Measurements from ENCODE around the gene CRYGD.

CRYGD gene

DNA sequence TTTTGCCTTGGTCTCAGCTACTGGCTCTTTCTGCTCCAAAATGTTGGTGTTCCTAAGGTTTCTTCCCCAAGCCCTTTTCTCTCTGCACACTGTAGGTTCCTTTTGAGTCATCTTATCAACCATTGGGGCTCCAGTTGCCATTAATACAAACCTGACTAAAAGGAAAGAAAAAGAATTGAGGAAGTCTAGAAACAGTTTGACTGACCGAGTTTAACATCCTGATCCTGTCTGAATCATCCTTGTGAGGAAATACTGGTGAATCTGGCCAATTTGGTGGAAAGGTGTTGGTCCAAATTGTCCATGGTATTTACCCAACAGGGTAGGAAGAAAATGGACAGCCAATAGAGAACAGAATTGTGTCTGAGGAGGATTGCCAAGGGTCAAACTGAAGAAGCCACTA, 38.3 kb downstream of the CRYGD start:
- TF ChIP-seq TOX (CRISPR knock-in tag; IDR thresholded peaks at IDR 0.05; ENCODE audit: borderline replicate concordance) (no peak), ESRRG (CRISPR knock-in tag; IDR thresholded peaks at IDR 0.05) (no peak), TCF4 (CRISPR knock-in tag; IDR thresholded peaks at IDR 0.05; ENCODE audit: borderline replicate concordance) (no peak), ARNTL (CRISPR knock-in tag; IDR thresholded peaks at IDR 0.05; ENCODE audit: borderline replicate concordance, low read depth) (no peak), ZFP3 (CRISPR knock-in tag; IDR thresholded peaks at IDR 0.05) (no peak), PPARA (CRISPR knock-in tag; IDR thresholded peaks at IDR 0.05; ENCODE audit: borderline replicate concordance) (no peak), ZNF8 (CRISPR knock-in tag; IDR thresholded peaks at IDR 0.05) (no peak), ZFP30 (CRISPR knock-in tag; IDR thresholded peaks at IDR 0.05) (no peak), BACH2 (CRISPR knock-in tag; IDR thresholded peaks at IDR 0.05; ENCODE audit: borderline replicate concordance) (no peak), SNAI2 (CRISPR knock-in tag; IDR thresholded peaks at IDR 0.05) (no peak), OSR1 (CRISPR knock-in tag; IDR thresholded peaks at IDR 0.05) (no peak), GLIS3 (CRISPR knock-in tag; IDR thresholded peaks at IDR 0.05) (no peak)
- TF ChIP-seq, protein P1, sequence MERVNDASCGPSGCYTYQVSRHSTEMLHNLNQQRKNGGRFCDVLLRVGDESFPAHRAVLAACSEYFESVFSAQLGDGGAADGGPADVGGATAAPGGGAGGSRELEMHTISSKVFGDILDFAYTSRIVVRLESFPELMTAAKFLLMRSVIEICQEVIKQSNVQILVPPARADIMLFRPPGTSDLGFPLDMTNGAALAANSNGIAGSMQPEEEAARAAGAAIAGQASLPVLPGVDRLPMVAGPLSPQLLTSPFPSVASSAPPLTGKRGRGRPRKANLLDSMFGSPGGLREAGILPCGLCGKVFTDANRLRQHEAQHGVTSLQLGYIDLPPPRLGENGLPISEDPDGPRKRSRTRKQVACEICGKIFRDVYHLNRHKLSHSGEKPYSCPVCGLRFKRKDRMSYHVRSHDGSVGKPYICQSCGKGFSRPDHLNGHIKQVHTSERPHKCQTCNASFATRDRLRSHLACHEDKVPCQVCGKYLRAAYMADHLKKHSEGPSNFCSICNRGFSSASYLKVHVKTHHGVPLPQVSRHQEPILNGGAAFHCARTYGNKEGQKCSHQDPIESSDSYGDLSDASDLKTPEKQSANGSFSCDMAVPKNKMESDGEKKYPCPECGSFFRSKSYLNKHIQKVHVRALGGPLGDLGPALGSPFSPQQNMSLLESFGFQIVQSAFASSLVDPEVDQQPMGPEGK (CRISPR knock-in tag; IDR thresholded peaks at IDR 0.05; ENCODE audit: borderline replicate concordance): no peak
- TF ChIP-seq, protein P2, sequence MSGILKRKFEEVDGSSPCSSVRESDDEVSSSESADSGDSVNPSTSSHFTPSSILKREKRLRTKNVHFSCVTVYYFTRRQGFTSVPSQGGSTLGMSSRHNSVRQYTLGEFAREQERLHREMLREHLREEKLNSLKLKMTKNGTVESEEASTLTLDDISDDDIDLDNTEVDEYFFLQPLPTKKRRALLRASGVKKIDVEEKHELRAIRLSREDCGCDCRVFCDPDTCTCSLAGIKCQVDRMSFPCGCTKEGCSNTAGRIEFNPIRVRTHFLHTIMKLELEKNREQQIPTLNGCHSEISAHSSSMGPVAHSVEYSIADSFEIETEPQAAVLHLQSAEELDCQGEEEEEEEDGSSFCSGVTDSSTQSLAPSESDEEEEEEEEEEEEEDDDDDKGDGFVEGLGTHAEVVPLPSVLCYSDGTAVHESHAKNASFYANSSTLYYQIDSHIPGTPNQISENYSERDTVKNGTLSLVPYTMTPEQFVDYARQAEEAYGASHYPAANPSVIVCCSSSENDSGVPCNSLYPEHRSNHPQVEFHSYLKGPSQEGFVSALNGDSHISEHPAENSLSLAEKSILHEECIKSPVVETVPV (CRISPR knock-in tag; IDR thresholded peaks at IDR 0.05): no peak
- no peak for ATAC-seq

DNA sequence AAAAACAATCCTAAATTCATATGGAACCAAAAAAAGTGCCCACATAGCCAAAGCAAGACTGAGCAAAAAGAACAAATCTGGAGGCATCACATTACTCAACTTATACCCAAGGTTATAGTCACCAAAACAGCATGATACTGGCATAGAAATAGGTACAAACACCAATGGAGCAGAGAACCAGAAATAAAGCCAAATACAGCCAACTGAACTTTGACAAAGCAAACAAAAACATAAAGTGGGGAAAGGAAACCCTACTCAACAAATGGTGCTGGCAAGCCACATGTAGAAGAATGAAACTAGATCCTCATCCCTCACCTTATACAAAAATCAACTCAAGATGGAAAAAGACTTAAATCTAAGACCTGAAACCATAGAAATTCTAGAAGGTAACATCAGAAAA, 40.5 kb downstream of the CRYGD start:
- no peak for ATAC-seq
- TF ChIP-seq ESRRG (CRISPR knock-in tag; IDR thresholded peaks at IDR 0.05) (no peak), TCF4 (CRISPR knock-in tag; IDR thresholded peaks at IDR 0.05; ENCODE audit: borderline replicate concordance) (no peak)
- TF ChIP-seq, protein P3, sequence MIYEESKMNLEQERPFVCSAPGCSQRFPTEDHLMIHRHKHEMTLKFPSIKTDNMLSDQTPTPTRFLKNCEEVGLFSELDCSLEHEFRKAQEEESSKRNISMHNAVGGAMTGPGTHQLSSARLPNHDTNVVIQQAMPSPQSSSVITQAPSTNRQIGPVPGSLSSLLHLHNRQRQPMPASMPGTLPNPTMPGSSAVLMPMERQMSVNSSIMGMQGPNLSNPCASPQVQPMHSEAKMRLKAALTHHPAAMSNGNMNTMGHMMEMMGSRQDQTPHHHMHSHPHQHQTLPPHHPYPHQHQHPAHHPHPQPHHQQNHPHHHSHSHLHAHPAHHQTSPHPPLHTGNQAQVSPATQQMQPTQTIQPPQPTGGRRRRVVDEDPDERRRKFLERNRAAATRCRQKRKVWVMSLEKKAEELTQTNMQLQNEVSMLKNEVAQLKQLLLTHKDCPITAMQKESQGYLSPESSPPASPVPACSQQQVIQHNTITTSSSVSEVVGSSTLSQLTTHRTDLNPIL (CRISPR knock-in tag; IDR thresholded peaks at IDR 0.05; ENCODE audit: low read depth): no peak

DNA sequence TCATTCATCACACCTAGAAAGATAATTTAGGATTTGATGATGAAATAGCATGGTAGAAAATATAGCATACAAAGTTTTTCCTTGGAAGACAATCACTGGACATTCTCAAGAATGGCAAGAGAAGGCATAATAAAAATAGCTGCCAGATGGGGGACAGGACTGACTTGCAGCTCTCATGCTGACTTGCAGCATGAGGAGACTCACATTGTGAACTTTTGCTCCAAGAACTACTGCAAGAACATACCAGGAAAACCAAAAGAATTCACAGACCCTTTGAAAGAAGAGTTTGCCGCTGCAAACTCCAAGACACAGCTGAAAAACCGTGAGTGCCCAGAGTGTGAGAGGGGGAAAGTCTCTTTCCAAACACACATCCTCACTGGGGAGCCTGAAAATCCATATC, 47.0 kb downstream of the CRYGD start:
- ATAC-seq: no peak
- TF ChIP-seq ZFP30 (CRISPR knock-in tag; IDR thresholded peaks at IDR 0.05) (no peak), ZFP3 (CRISPR knock-in tag; IDR thresholded peaks at IDR 0.05) (no peak), GLIS3 (CRISPR knock-in tag; IDR thresholded peaks at IDR 0.05) (no peak), ARNTL (CRISPR knock-in tag; IDR thresholded peaks at IDR 0.05; ENCODE audit: borderline replicate concordance, low read depth) (no peak), ESRRG (CRISPR knock-in tag; IDR thresholded peaks at IDR 0.05) (no peak), ZNF8 (CRISPR knock-in tag; IDR thresholded peaks at IDR 0.05) (no peak)
- TF ChIP-seq, protein P3 (CRISPR knock-in tag; IDR thresholded peaks at IDR 0.05; ENCODE audit: low read depth): no peak

- TF ChIP-seq ZC3H10 (CRISPR knock-in tag; IDR thresholded peaks at IDR 0.05): no peak
- no peak for ATAC-seq
Observed at GRCh38 chr2:208074610-208075356, 49.5 kb downstream of the CRYGD start.

DNA sequence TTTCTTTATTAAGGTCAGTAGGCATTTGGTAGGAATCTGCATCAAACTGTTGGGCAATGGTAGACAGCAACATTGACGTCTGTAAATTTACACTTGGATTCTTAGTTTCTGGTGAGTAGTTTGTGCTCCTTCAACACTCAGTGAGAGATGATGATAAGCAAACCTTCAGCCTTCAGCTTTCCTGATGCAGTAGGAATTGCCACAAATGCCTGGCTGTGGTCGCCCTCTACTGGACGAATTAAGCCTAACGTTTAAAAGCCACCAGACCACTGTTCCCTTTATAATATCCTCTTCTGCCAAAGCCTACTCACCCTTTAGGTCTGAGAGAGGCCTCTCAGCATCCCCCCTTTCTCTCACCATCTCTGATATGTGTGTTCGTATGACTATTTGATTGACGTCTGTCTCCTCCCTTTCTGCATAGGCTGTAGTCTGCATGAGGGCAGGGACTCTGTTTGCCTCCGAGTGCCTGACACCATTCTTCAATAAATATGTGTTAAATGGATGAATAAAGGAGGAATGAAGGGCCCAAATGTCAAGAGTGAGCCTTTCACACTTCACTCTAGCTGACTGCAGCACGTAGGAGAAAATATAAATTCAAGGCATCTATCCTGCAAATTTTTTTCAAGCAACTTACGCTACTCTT, 52.0 kb downstream of the CRYGD start:
- peak; percentile 96 for ATAC-seq
- TF ChIP-seq GLIS3 (CRISPR knock-in tag; IDR thresholded peaks at IDR 0.05) (no peak), TSHZ2 (CRISPR knock-in tag; IDR thresholded peaks at IDR 0.05) (no peak), PPARA (CRISPR knock-in tag; IDR thresholded peaks at IDR 0.05; ENCODE audit: borderline replicate concordance) (no peak), ZFP30 (CRISPR knock-in tag; IDR thresholded peaks at IDR 0.05) (no peak), ISL1 (CRISPR knock-in tag; IDR thresholded peaks at IDR 0.05) (no peak), SNAI2 (CRISPR knock-in tag; IDR thresholded peaks at IDR 0.05) (no peak)
- TF ChIP-seq, protein P2 (CRISPR knock-in tag; IDR thresholded peaks at IDR 0.05): no peak
- TF ChIP-seq, protein P3 (CRISPR knock-in tag; IDR thresholded peaks at IDR 0.05; ENCODE audit: low read depth): no peak

All from SK-N-SH treated with all-trans-retinoic acid at 6 μM for 48 hours (cell line).